Medulla oblongata (tissue), 1 donor: ENCODE data around the gene MOSMO.
A peak's percentile ranks its signal among the peaks of the same experiment; 100 is the strongest.
"Not testable (repeated sequence)": the region's sequence is repeated elsewhere in the genome, so short reads cannot be mapped to it uniquely, and the experiment has no call there.

Experiments used
- DNase-seq: peaks from one replicate; pipeline ENCODE4 v3.0.0-alpha.2; 2015; ENCODE audit errors: extremely low spot score

The MOSMO gene

GRCh38 chr16:22002047-22002446 is 5.9 kb upstream of the MOSMO start:
- DNase-seq, result not testable (repeated sequence)

GRCh38 chr16:22003195-22003594 is 4.7 kb upstream of the MOSMO start:
- DNase-seq, result no peak

GRCh38 chr16:22004341-22004740 is 3.6 kb upstream of the MOSMO start:
- peak; percentile 76 for DNase-seq

GRCh38 chr16:22005746-22006145 is 2.2 kb upstream of the MOSMO start:
- no peak for DNase-seq

GRCh38 chr16:22006636-22007035 is 1.3 kb upstream of the MOSMO start:
- no peak for DNase-seq

- DNase-seq, result no peak
Measured at GRCh38 chr16:22007159-22007508, 777 bp upstream of the MOSMO start.

GRCh38 chr16:22008215-22009059 is 526 bp downstream of the MOSMO start:
- DNase-seq, result no peak

- DNase-seq, result no peak
Measured at GRCh38 chr16:22010902-22011301, 3.0 kb downstream of the MOSMO start.

- DNase-seq, result no peak
Measured at GRCh38 chr16:22012241-22012640, 4.3 kb downstream of the MOSMO start.

- DNase-seq, result no peak
Measured at GRCh38 chr16:22013486-22013885, 5.6 kb downstream of the MOSMO start.

- DNase-seq, result no peak
Measured at GRCh38 chr16:22014271-22014873, 6.5 kb downstream of the MOSMO start.

GRCh38 chr16:22016927-22017326 is 9.0 kb downstream of the MOSMO start:
- no peak for DNase-seq

GRCh38 chr16:22018559-22018958 is 10.6 kb downstream of the MOSMO start:
- DNase-seq, result no peak

GRCh38 chr16:22022151-22022550 is 14.2 kb downstream of the MOSMO start:
- DNase-seq, result no peak

GRCh38 chr16:22023505-22023904 is 15.6 kb downstream of the MOSMO start:
- DNase-seq, result no peak

- not testable (repeated sequence) for DNase-seq
Measured at GRCh38 chr16:22024785-22025184, 16.9 kb downstream of the MOSMO start.

- no peak for DNase-seq
Measured at GRCh38 chr16:22027633-22028032, 19.7 kb downstream of the MOSMO start.

- DNase-seq, result no peak
Measured at GRCh38 chr16:22029632-22030031, 21.7 kb downstream of the MOSMO start.

GRCh38 chr16:22030087-22030812 is 22.3 kb downstream of the MOSMO start:
- no peak for DNase-seq

GRCh38 chr16:22031483-22032083 is 23.7 kb downstream of the MOSMO start:
- DNase-seq, result no peak

GRCh38 chr16:22034503-22034902 is 26.6 kb downstream of the MOSMO start:
- no peak for DNase-seq

GRCh38 chr16:22035153-22035552 is 27.2 kb downstream of the MOSMO start:
- DNase-seq, result no peak
